Liver (tissue), 9 donors: ENCODE results near the gene ZC3H7B. TPM values are rescaled to one million over a fixed set of nuclear protein-coding genes. Genes with fewer than 3 reads are reported as not detected.

Experiments used
- DNase-seq: peaks from one replicate; pipeline ENCODE4 v3.0.0-alpha.2; 2017; ENCODE audit warnings: low spot score
- H3K27ac ChIP-seq, 2 donors: one replicate each; pipeline ENCODE4 v1.7.0; 2013; ENCODE audit warnings: inconsistent platforms in 2 of 2, low read length in 2 of 2, control low read depth in 1 of 2, low read depth in 1 of 2, mild to moderate bottlenecking in 1 of 2
- H3K27me3 ChIP-seq, 4 donors: one replicate each; pipeline versions ENCODE4 v1.6.1 to v1.7.0; 2013; ENCODE audit warnings: low read length in 3 of 4, inconsistent platforms in 1 of 4, mild to moderate bottlenecking in 1 of 4, moderate library complexity in 1 of 4; ENCODE audit not compliant: control insufficient read depth in 4 of 4, insufficient read depth in 4 of 4
- H3K36me3 ChIP-seq, 4 donors: one replicate each; pipeline versions ENCODE4 v1.6.1 to v1.7.0; 2013; ENCODE audit warnings: low read length in 3 of 4, mild to moderate bottlenecking in 3 of 4, low read depth in 1 of 4, moderate library complexity in 1 of 4; ENCODE audit not compliant: control insufficient read depth in 4 of 4, insufficient read depth in 3 of 4
- H3K4me1 ChIP-seq, 4 donors: one replicate each; pipeline versions ENCODE4 v1.6.1 to v1.7.0; 2013; ENCODE audit warnings: low read length in 3 of 4, mild to moderate bottlenecking in 3 of 4, moderate library complexity in 1 of 4; ENCODE audit not compliant: control insufficient read depth in 4 of 4, insufficient read depth in 4 of 4
- H3K4me3 ChIP-seq, 3 donors: one replicate each; pipeline versions ENCODE4 v1.6.1 to v1.7.0; 2013; ENCODE audit warnings: low read length in 3 of 3, control low read depth in 1 of 3, low read depth in 1 of 3, mild to moderate bottlenecking in 1 of 3
- H3K9ac ChIP-seq, 2 donors: one replicate each; pipeline ENCODE4 v1.7.0; 2013; ENCODE audit warnings: low read length in 2 of 2, mild to moderate bottlenecking in 2 of 2, moderate library complexity in 2 of 2, control low read depth in 1 of 2, low read depth in 1 of 2
- H3K9me3 ChIP-seq, 4 donors: one replicate each; pipeline versions ENCODE4 v1.6.1 to v1.7.0; 2013; ENCODE audit warnings: low read length in 3 of 4; ENCODE audit not compliant: control insufficient read depth in 4 of 4
- EGR1 ChIP-seq, 2 donors: IDR thresholded peaks; 2 replicates each; pipeline ENCODE4 v1.6.1; 2016 to 2018; ENCODE audit warnings: antibody characterized with exemption in 2 of 2, low read depth in 2 of 2
- FOXA1 ChIP-seq: IDR thresholded peaks from 2 replicates; pipeline ENCODE4 v1.6.1; 2016; ENCODE audit warnings: antibody characterized with exemption
- GABPA ChIP-seq, 2 donors: IDR thresholded peaks in 1 of 2; conservative IDR thresholded peaks in 1 of 2; 2 replicates each; pipeline ENCODE4 v1.6.1; 2016; ENCODE audit warnings: antibody characterized with exemption in 2 of 2, mild to moderate bottlenecking in 1 of 2, moderate library complexity in 1 of 2
- HNF4A ChIP-seq, 2 donors: conservative IDR thresholded peaks; 2 replicates each; pipeline ENCODE4 v1.6.1; 2016; ENCODE audit warnings: antibody characterized with exemption in 2 of 2, mild to moderate bottlenecking in 2 of 2
- HNF4G ChIP-seq: IDR thresholded peaks from 2 replicates; pipeline ENCODE4 v1.6.1; 2016; ENCODE audit warnings: antibody characterized with exemption
- JUND ChIP-seq, 2 donors: IDR thresholded peaks; 2 replicates each; pipeline ENCODE4 v1.6.1; 2016; ENCODE audit warnings: antibody characterized with exemption in 2 of 2
- MAX ChIP-seq: IDR thresholded peaks from 2 replicates; pipeline ENCODE4 v1.6.1; 2016; ENCODE audit warnings: antibody characterized with exemption
- NR2F2 ChIP-seq: IDR thresholded peaks from 2 replicates; pipeline ENCODE4 v1.6.1; 2016; ENCODE audit warnings: antibody characterized with exemption
- RAD21 ChIP-seq, 2 donors: IDR thresholded peaks; 2 replicates each; pipeline ENCODE4 v1.6.1; 2016; ENCODE audit warnings: antibody characterized with exemption in 2 of 2, mild to moderate bottlenecking in 2 of 2
- REST ChIP-seq: IDR thresholded peaks from 2 replicates; pipeline ENCODE4 v1.6.1; 2016; ENCODE audit warnings: antibody characterized with exemption, mild to moderate bottlenecking
- RXRA ChIP-seq, 2 donors: IDR thresholded peaks; 2 replicates each; pipeline ENCODE4 v1.6.1; 2017 to 2018; ENCODE audit warnings: antibody characterized with exemption in 2 of 2, mild to moderate bottlenecking in 1 of 2
- SP1 ChIP-seq: IDR thresholded peaks from 2 replicates; pipeline ENCODE4 v1.6.1; 2018; ENCODE audit warnings: antibody characterized with exemption, mild to moderate bottlenecking
- TAF1 ChIP-seq: conservative IDR thresholded peaks from 2 replicates; pipeline ENCODE4 v1.6.1; 2016; ENCODE audit warnings: antibody characterized with exemption, mild to moderate bottlenecking
- YY1 ChIP-seq: IDR thresholded peaks from 2 replicates; pipeline ENCODE4 v1.6.1; 2016; ENCODE audit warnings: antibody characterized with exemption, mild to moderate bottlenecking
- WGBS: extraction: QIAGEN DNeasy Blood & Tissue Kit; methylation state at CpG from one replicate; pipeline ENCODE4 v1.1.7; 2013; 5-methylcytosine and 5-hydroxymethylcytosine counted together
- polyA plus RNA-seq, 2 donors: library from polyadenylated mRNA; stranded (reverse) in 1 of 2; unstranded in 1 of 2; fragments of 200-250 nt in 1 of 2; fragments of >200 nt in 1 of 2; fragmentation: Nextera tagmentation in 1 of 2; extraction: Ambion mirVana in 1 of 2; gene quantifications; one replicate each; pipeline versions ENCODE4 v1.2.1 to v1.2.3, GENCODE V29; 2013 to 2015
- total RNA-seq, 2 donors: library from RNA; depleted of rRNA; stranded (reverse); fragments of >200 nt; gene quantifications; one replicate each; pipeline ENCODE4 v1.2.3, GENCODE V29; 2014
- TF ChIP-seq, protein P1 (sequence below): IDR thresholded peaks from 2 replicates; pipeline ENCODE4 v1.6.1; 2016; ENCODE audit warnings: antibody characterized with exemption
- TF ChIP-seq, protein P2 (sequence below): fragments of 150-350 bp; IDR thresholded peaks from 2 replicates; pipeline ENCODE4 v1.5.1; 2017; ENCODE audit warnings: improper control_type of control experiment, low read depth, low read length; ENCODE audit not compliant: missing input control
- TF ChIP-seq, protein P3 (sequence below): IDR thresholded peaks from 2 replicates; pipeline ENCODE4 v1.6.1; 2016; ENCODE audit warnings: antibody characterized with exemption
- donor health status: healthy.
- donor health status: healthy.
- donor health status: healthy.
- donor health status: healthy.
- donor health status: healthy.

ZC3H7B gene
- total and polyA plus RNA-seq, 4 donors, result 6.6 to 50.2 (median 26.1) TPM

DNA sequence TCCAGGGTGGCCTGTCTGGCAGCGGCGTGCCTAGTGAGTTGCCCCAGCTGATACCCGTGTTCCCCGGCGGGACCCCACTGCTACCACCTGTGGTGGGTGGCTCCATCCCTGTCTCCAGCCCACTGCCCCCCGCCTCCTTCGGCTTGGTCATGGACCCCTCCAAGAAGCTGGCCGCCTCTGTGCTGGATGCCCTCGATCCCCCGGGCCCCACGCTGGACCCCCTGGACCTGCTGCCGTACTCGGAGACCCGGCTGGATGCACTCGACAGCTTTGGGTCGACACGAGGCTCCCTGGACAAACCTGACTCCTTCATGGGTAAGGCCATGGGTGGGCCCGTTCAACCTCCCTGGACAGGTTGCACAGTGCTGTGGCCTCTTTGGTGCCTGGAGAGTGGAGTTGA lies 38.5 kb downstream of the ZC3H7B start:
- TF ChIP-seq EGR1 (IDR thresholded peaks at IDR 0.05; ENCODE audit: low read depth in 2 of 2), result no peak
- TF ChIP-seq TAF1, result no peak
- TF ChIP-seq RAD21 (IDR thresholded peaks at IDR 0.05), result no peak
- no peak for TF ChIP-seq FOXA1
- TF ChIP-seq, protein P1, sequence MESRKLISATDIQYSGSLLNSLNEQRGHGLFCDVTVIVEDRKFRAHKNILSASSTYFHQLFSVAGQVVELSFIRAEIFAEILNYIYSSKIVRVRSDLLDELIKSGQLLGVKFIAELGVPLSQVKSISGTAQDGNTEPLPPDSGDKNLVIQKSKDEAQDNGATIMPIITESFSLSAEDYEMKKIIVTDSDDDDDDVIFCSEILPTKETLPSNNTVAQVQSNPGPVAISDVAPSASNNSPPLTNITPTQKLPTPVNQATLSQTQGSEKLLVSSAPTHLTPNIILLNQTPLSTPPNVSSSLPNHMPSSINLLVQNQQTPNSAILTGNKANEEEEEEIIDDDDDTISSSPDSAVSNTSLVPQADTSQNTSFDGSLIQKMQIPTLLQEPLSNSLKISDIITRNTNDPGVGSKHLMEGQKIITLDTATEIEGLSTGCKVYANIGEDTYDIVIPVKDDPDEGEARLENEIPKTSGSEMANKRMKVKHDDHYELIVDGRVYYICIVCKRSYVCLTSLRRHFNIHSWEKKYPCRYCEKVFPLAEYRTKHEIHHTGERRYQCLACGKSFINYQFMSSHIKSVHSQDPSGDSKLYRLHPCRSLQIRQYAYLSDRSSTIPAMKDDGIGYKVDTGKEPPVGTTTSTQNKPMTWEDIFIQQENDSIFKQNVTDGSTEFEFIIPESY, result no peak
- TF ChIP-seq HNF4A (conservative IDR thresholded peaks at IDR 0.05), result no peak
- TF ChIP-seq, protein P2, sequence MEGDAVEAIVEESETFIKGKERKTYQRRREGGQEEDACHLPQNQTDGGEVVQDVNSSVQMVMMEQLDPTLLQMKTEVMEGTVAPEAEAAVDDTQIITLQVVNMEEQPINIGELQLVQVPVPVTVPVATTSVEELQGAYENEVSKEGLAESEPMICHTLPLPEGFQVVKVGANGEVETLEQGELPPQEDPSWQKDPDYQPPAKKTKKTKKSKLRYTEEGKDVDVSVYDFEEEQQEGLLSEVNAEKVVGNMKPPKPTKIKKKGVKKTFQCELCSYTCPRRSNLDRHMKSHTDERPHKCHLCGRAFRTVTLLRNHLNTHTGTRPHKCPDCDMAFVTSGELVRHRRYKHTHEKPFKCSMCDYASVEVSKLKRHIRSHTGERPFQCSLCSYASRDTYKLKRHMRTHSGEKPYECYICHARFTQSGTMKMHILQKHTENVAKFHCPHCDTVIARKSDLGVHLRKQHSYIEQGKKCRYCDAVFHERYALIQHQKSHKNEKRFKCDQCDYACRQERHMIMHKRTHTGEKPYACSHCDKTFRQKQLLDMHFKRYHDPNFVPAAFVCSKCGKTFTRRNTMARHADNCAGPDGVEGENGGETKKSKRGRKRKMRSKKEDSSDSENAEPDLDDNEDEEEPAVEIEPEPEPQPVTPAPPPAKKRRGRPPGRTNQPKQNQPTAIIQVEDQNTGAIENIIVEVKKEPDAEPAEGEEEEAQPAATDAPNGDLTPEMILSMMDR, result no peak
- no peak for TF ChIP-seq REST
- TF ChIP-seq HNF4G, result no peak
- no peak for TF ChIP-seq YY1
- TF ChIP-seq NR2F2, result no peak
- TF ChIP-seq MAX, result no peak
- Histone ChIP-seq H3K27ac (no peak overlapping the region), H3K4me1 (peaks cover 10 to 44% (median 31%) of the 10 kb centered on the region in 4 donors), H3K9me3 (no peaks in the 10 kb centered on the region), H3K36me3 (peaks cover 2 to 40% (median 11%) of the 10 kb centered on the region in 4 donors), H3K4me3 (no peak overlapping the region), H3K27me3 (no peaks in the 10 kb centered on the region), H3K9ac (no peak overlapping the region)
- WGBS, result 98% methylated on average over 18 of the region's 18 CpGs
- DNase-seq, result no peak

GRCh38 chr22:41340357-41340756 lies 39.0 kb downstream of the ZC3H7B start:
- Histone ChIP-seq H3K9me3 (no peaks in the 10 kb centered on the region), H3K27me3 (no peaks in the 10 kb centered on the region), H3K4me3 (no peak overlapping the region), H3K27ac (no peak overlapping the region), H3K4me1 (peaks cover 10 to 44% (median 30%) of the 10 kb centered on the region in 4 donors), H3K36me3 (peaks cover 2 to 36% (median 11%) of the 10 kb centered on the region in 4 donors), H3K9ac (no peak overlapping the region)
- peak; percentile 49 for DNase-seq
- TF ChIP-seq GABPA (IDR thresholded peaks at IDR 0.05 in 1 of 2, conservative IDR thresholded peaks at IDR 0.05 in 1 of 2), result no peak
- TF ChIP-seq, protein P3, sequence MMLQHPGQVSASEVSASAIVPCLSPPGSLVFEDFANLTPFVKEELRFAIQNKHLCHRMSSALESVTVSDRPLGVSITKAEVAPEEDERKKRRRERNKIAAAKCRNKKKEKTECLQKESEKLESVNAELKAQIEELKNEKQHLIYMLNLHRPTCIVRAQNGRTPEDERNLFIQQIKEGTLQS, result no peak
- TF ChIP-seq JUND (IDR thresholded peaks at IDR 0.05), result no peak
- no peak for TF ChIP-seq NR2F2
- TF ChIP-seq REST, result no peak
- no peak for TF ChIP-seq TAF1
- TF ChIP-seq EGR1 (IDR thresholded peaks at IDR 0.05; ENCODE audit: low read depth in 2 of 2), result no peak
- TF ChIP-seq MAX, result no peak
- no peak for TF ChIP-seq RXRA (IDR thresholded peaks at IDR 0.05)
- TF ChIP-seq HNF4G, result no peak
- TF ChIP-seq FOXA1, result no peak
- TF ChIP-seq HNF4A (conservative IDR thresholded peaks at IDR 0.05), result no peak
- no peak for TF ChIP-seq SP1
- TF ChIP-seq, protein P1, result no peak
- 67% methylated on average over 11 of the region's 11 CpGs for WGBS
